PC-9 (cell line): ENCODE data around the gene FCGBP. TPM values are rescaled to one million over a fixed set of nuclear protein-coding genes. Genes with fewer than 3 reads are reported as not detected.

Source experiments
- BruUV-seq: library from RNA; stranded (reverse); fragments of 400-500 nt; replicated peaks from 2 replicates; lab custom pipeline; 2021; lab: Mats Ljungman, UMichigan
- CTCF ChIA-PET: fragments of 300-600 bp; sonication (Branson Sonifier 250); formaldehyde crosslinking; loops from one replicate; lab custom pipeline; 2022; ENCODE audit warnings: antibody characterized with exemption; lab: Charles Lee
- POLR2A ChIA-PET: fragments of 300-600 bp; sonication (Branson Sonifier 250); formaldehyde crosslinking; loops from one replicate; lab custom pipeline; 2022; ENCODE audit warnings: antibody characterized with exemption; ENCODE audit not compliant: unreplicated experiment; lab: Charles Lee
- DNase-seq, 2 experiments: peaks; one replicate each; pipeline versions ENCODE4 v3.0.0 to v3.0.0-alpha.2; 2015 to 2022; ENCODE audit warnings: mixed read lengths in 1 of 2
- H2AFZ ChIP-seq: fragments of 200-600 bp; sonication (generic); 2 replicates; pipeline ENCODE4 v1.8.1; 2017; ENCODE audit warnings: antibody characterized with exemption
- H3F3A ChIP-seq: fragments of 200-600 bp; sonication (generic); 2 replicates; pipeline ENCODE4 v1.8.1; 2017; ENCODE audit warnings: antibody characterized with exemption, mild to moderate bottlenecking, low read depth; ENCODE audit not compliant: insufficient read depth
- H3K27ac ChIP-seq: fragments of 200-600 bp; sonication (generic); 2 replicates; pipeline ENCODE4 v1.6.1; 2016; ENCODE audit warnings: mixed run types
- H3K27me3 ChIP-seq: fragments of 200-600 bp; sonication (generic); 2 replicates; pipeline ENCODE4 v1.6.1; 2016; ENCODE audit warnings: low read depth, mixed run types; ENCODE audit not compliant: insufficient read depth
- H3K36me3 ChIP-seq: fragments of 200-600 bp; sonication (generic); 2 replicates; pipeline ENCODE4 v1.6.1; 2016; ENCODE audit warnings: low read depth, mixed run types
- H3K4me1 ChIP-seq: fragments of 200-600 bp; sonication (generic); replicated peaks from 2 replicates; pipeline ENCODE4 v1.6.1; 2016; ENCODE audit warnings: mixed run types; ENCODE audit not compliant: insufficient read depth
- H3K4me2 ChIP-seq: fragments of 200-600 bp; sonication (generic); 2 replicates; pipeline ENCODE4 v1.6.1; 2017; ENCODE audit warnings: mixed run types
- H3K4me3 ChIP-seq: fragments of 200-600 bp; sonication (generic); 2 replicates; pipeline ENCODE4 v1.6.1; 2016; ENCODE audit warnings: mixed run types
- H3K79me2 ChIP-seq: fragments of 200-600 bp; sonication (generic); 2 replicates; pipeline ENCODE4 v1.6.1; 2017; ENCODE audit warnings: low read depth, mixed run types
- H3K9me2 ChIP-seq: fragments of 200-600 bp; sonication (generic); 2 replicates; pipeline ENCODE4 v1.8.1; 2017; ENCODE audit warnings: mild to moderate bottlenecking; ENCODE audit not compliant: insufficient read depth
- H3K9me3 ChIP-seq: fragments of 200-600 bp; sonication (generic); 2 replicates; pipeline ENCODE4 v1.8.1; 2016; ENCODE audit warnings: low read depth; ENCODE audit not compliant: insufficient read depth
- H4K20me1 ChIP-seq: fragments of 200-600 bp; sonication (generic); 2 replicates; pipeline ENCODE4 v1.8.1; 2017; ENCODE audit not compliant: insufficient read depth
- CTCF ChIP-seq: fragments of 200-600 bp; sonication (generic); conservative IDR thresholded peaks from 2 replicates; pipeline ENCODE4 v1.6.1; 2017; ENCODE audit warnings: mixed run types, antibody characterized with exemption, mild to moderate bottlenecking, moderate library complexity
- EZH2 ChIP-seq: fragments of 200-600 bp; sonication (generic); IDR thresholded peaks from 2 replicates; pipeline ENCODE4 v1.8.0; 2017; ENCODE audit warnings: antibody characterized with exemption, low read depth
- intact Hi-C: fragments of 100-400 bp; cut with micrococcal nuclease; formaldehyde crosslinking; loops from one replicate; pipeline ENCODE4 v1.10.0; 2022; ENCODE audit not compliant: unreplicated experiment
- total RNA-seq: library from RNA; stranded (reverse); gene quantifications from 2 replicates; pipeline ENCODE4 v1.2.3, GENCODE V29; 2021

FCGBP gene
- total RNA-seq, 1 experiment from 2014 or later, result 5.8 TPM

GRCh38 chr19:39919976-39920375 is 14.5 kb downstream of the FCGBP start:
- intact Hi-C loops, result no loop called here
- H3K36me3 ChIP-seq, result no peaks in the 10 kb centered on the region
- no peaks in the 10 kb centered on the region for H3K9me2 ChIP-seq
- H3K79me2 ChIP-seq, result no peaks in the 10 kb centered on the region
- TF ChIP-seq EZH2 (no peak), CTCF (no peak)
- ChIA-PET POLR2A (no interaction called here), CTCF (no interaction called here)
- H3K9me3 ChIP-seq, result no peaks in the 10 kb centered on the region
- no peaks in the 10 kb centered on the region for H3K4me1 ChIP-seq
- no peaks in the 10 kb centered on the region for H3F3A ChIP-seq
- no peaks in the 10 kb centered on the region for H3K27me3 ChIP-seq
- no peak overlapping the region for H3K4me2 ChIP-seq
- H2AFZ ChIP-seq, result no peak overlapping the region
- no peak overlapping the region for H3K4me3 ChIP-seq
- no peaks in the 10 kb centered on the region for H4K20me1 ChIP-seq
- no TSS peak for BruUV-seq
- no peak overlapping the region for H3K27ac ChIP-seq
- DNase-seq, result peak in 1 of 2 experiments; percentile 64

GRCh38 chr19:39918183-39918651 is 16.2 kb downstream of the FCGBP start:
- intact Hi-C loops, result no loop called here
- CTCF ChIA-PET, result no interaction called here
- POLR2A ChIA-PET, result no interaction called here

GRCh38 chr19:39917561-39918182 is 16.8 kb downstream of the FCGBP start:
- Histone ChIP-seq H3K27ac (no peak overlapping the region), H3K79me2 (no peaks in the 10 kb centered on the region), H3K9me2 (no peaks in the 10 kb centered on the region), H3K4me3 (no peak overlapping the region), H3K36me3 (no peaks in the 10 kb centered on the region), H4K20me1 (no peaks in the 10 kb centered on the region), H3K4me2 (no peak overlapping the region), H3K4me1 (no peaks in the 10 kb centered on the region), H2AFZ (no peak overlapping the region), H3K9me3 (no peaks in the 10 kb centered on the region), H3F3A (no peaks in the 10 kb centered on the region), H3K27me3 (no peaks in the 10 kb centered on the region)
- TF ChIP-seq EZH2 (no peak), CTCF (no peak)
- ChIA-PET CTCF (no interaction called here), POLR2A (no interaction called here)
- no peak for DNase-seq
- no TSS peak for BruUV-seq
- intact Hi-C loops, result no loop called here

More at GRCh38 chr19:39918183-39918651, 16.2 kb downstream of the FCGBP start:
- Histone ChIP-seq H3K4me2 (no peak overlapping the region), H3K9me2 (no peaks in the 10 kb centered on the region), H3K79me2 (no peaks in the 10 kb centered on the region), H3K27ac (no peak overlapping the region), H3K4me1 (no peaks in the 10 kb centered on the region), H3K4me3 (no peak overlapping the region), H3F3A (no peaks in the 10 kb centered on the region), H3K9me3 (no peaks in the 10 kb centered on the region), H3K36me3 (no peaks in the 10 kb centered on the region), H4K20me1 (no peaks in the 10 kb centered on the region), H3K27me3 (no peaks in the 10 kb centered on the region), H2AFZ (no peak overlapping the region)
- no TSS peak for BruUV-seq
- no peak for DNase-seq
- TF ChIP-seq CTCF (no peak), EZH2 (no peak)
